Right renal pelvis (tissue), 4 donors: Measurements from ENCODE around the gene MUC4. TPM values are rescaled to one million over a fixed set of nuclear protein-coding genes. Genes with fewer than 3 reads are reported as not detected.
A peak's percentile ranks its signal among the peaks of the same experiment; 100 is the strongest.
"Not testable (repeated sequence)": the region's sequence is repeated elsewhere in the genome, so short reads cannot be mapped to it uniquely, and the experiment has no call there.

Experiments
- DNase-seq, 4 donors: peaks; one replicate each; pipeline ENCODE4 v3.0.0-alpha.2; 2013; ENCODE audit warnings: low read depth in 4 of 4, low spot score in 3 of 4, missing footprints in 1 of 4
- polyA plus RNA-seq, 4 donors: library from polyadenylated mRNA; unstranded; fragments of 120-200 nt; gene quantifications; one replicate each; pipeline ENCODE4 v1.2.1, GENCODE V29; 2013; ENCODE audit not compliant: insufficient read length in 4 of 4

Gene MUC4
- polyA plus RNA-seq, 4 donors, result 0.62 to 2.1 (median 0.85) TPM

DNA sequence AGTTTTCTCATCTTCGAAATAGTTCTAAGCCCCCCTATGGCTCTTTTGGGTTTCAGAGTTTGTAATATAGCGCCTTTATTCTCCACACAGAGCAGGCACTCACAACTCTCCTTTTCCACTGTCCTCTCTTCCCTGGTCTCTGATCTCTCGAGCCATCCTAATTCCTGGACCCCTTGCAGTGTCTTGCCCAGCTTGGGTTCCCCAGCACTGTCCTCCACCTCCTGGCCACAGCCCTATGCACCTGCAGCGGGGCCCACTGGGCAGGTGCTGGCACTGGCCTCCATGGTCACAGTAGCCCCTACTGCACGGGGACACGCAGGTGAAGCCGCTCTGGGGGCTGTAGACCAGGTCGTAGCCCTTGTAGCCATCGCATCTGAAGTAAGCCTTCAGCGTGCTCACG, 63.1 kb downstream of the MUC4 start:
- no peak for DNase-seq

DNA sequence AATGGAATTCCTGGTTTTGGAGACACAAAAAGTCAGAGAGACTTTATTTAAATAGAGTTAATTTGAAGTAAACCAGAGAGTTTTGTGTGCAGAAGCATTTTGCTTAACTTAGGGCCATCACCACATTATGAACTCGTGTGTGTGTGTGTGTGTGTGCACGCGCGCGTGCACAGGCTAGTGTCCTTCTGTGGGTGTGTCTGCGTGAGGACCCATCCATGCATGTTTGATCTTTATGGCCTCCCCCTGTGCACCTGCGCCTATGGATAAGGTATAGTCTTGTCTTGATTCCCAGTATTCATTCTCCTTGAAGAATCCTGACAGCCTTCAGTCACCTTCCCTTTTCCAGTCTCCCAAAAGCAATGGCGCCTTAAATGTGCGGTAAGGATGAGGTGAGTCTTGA, 65.0 kb downstream of the MUC4 start:
- no peak for DNase-seq

DNA sequence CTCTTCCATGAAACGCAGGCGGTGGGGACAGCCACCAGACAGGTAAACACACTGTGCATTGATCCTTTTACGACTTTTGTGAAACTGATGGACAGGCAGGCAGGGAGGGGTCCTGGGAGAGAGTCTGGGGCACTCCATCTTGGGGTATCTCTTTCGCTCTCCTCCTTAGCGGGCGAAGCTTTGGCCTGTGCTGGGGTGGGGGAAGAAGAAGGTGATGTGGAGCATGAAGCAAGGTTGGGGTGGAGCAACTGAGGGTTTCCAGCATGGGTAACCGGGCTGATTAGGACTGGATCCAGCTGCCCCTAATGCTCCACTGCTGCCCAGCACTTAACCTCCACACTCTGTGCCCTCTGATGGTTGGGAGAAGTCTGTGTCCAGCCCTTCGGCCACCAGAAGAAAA, 65.4 kb downstream of the MUC4 start:
- DNase-seq, result no peak

DNA sequence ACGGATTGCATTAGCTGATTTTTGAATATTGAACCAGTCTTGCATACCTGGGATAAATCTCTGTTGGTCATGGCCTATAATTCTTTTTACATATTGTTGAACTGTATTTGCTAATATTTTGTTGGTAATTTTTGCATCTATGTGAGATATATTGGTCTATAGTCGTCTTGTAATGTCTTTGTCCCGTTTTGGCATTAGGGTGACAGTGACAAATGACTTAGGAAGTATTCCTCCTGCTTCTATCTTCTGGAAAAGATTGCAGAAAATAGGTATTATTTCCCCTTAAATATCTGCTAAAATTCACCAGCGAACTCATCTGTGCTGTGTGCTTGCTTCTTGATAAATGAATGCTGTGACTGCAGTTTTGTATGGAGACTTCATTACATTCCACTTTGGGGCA, 67.3 kb downstream of the MUC4 start:
- no peak for DNase-seq

DNA sequence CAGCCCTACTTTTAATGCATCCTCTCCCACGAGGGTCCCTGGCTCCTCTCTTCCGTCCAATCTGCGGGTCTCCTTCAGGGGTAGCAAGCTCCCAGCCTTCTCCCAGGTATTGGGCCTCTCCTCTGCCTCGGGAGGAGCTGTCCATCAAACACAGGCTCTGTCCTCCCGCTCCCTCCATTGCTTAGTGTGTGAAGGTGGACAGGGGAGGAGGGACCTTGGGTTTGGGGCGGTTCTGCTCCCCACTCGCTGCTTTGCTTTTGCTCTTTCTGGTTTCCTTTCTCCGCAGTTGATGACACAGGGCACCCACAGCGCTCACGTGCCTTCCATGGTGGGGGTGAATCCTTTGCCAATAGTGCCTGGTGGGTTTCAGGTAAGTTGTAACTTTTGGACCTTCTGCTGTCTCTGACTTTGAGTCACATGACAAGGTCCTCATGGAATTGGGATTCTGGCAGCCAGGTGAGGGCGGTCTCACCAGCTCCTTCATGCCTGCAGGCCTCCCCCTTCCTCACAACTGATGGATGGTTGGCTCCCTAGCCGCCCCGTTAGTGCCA, 72.1 kb downstream of the MUC4 start:
- no peak for DNase-seq

DNA sequence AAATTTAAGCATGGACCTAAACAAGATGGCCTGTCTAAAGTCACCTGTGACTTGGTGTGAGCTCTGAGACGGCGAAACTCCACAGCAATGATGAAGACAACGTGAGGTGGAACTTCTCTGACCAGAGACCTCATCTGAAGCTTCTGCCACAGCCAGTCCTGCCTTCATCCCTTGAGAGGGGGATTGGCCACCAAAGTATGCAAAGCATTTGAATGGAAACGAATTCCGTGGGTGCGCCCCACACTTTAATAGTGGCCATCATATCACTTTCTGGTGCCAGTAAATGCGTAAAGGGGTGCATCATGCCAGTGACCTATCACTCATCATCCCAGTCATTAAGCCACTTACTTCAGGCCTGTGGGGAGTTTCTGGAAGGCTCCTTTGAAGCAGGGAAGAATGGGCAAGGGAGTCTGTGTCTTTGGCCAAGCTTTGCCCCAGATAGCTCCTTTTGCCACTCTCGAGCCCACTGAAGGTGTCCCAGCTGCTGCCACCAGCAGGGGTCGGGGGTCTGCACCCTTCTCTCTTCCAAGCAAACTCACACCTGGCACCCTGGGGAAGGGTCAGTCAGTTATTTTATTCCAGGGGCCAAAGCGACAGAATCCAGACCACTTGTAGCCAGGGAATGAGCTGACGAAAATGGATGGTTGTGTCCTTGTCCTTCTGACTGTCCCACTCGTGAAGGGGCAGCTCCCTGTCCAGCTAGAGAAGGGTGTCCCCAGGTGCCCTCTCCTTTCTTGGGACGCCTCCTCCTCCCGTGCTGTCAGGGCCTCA, 73.3 kb downstream of the MUC4 start:
- no peak for DNase-seq

DNA sequence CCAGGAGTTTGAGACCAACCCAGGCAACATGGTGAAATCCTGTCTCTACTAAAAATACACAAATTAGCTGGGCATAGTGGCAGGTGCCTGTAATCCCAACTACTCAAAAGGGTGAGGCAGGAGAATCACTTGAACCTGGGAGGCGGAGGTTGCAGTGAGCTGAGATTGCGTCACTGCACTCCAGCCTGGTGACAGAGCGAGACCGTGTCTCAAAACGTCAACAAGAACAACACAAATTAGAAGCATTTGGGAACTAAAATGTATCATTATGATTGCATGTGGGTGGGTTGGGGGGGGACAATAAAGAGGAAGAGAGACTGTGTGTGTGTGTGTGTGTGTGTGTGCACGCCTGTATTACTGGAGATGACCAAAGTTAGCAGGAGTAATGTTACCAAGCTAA, 73.9 kb downstream of the MUC4 start:
- not testable (repeated sequence) for DNase-seq

DNA sequence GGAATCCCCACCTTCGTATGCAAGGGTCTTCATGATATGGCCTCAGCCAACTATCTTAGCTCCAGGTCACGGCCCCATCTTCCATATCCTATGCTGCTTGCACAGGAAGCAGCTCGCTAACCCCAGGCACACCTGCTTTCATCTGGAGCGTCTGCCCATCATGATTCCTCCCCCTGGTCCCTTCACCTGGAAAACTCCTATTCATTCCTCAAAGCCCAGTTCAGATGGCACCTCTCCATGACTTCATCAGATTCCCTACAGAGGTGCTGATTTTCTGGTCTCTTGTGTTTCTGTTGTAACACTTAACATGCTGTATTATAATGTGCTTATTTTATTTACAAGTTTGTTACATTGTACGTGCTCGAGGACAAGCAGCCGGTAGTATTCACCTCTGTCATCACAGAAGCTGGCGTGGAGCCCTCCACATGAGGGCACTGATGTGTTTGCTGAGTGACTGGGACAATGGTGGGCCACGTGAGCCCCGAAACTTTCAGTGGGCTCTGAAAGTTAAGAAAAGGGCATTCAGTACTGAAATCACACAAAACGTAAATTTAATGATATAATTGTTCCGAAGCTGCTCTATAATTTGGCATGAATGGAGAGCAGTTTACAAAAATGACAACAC, 74.8 kb downstream of the MUC4 start:
- no peak for DNase-seq

DNA sequence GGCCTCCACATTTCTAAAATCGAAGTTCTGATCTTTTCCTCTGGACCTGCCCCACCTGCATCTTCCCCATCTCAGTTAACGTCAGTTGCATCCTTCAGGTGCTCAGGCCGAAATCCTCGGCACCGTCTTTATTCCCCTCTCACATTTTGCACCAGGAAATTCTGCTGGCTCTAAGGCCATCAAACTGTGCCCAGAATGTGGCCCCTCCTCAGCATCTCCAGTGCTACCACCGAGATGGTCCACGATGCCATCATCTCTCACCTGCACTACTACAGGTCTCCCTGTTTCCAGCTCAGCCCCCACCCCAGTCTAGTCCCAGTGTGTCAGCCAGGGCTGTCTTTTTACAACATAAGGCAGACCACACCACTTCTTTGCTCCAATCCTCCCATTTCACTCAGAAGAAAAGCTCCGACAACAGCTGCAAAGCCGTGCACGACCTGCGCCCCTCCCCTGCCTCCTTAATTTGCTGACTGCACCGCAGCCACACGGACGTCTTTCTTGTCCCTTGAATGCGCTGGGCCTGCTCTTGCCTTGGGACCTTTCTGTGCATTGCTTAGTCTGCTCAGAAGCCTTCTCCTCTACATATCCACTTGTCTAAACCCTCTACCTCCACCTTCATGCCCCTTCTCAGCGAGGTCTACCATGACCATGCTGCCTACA, 76.6 kb downstream of the MUC4 start:
- no peak for DNase-seq

DNA sequence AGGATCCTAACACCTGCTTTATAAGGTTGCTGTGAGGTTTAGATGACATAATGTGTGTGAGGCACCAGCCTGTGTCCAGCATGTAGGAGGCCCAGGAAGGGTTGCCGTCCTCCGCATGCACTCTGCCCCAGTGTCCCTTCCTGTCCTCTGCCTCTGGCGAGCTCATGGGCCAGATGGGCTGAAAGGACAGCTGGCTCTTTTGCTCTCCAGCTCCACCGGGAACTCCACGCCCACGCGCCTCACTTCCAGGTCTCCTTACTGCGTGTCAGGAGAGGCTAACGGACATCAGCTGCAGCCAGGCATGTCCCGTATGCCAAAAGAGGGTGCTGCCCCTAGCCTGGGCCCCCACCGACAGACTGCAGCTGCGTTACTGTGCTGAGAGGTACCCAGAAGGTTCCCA, 78.8 kb downstream of the MUC4 start:
- DNase-seq, result peak in 2 of 4 donors; percentile 26 to 45

DNA sequence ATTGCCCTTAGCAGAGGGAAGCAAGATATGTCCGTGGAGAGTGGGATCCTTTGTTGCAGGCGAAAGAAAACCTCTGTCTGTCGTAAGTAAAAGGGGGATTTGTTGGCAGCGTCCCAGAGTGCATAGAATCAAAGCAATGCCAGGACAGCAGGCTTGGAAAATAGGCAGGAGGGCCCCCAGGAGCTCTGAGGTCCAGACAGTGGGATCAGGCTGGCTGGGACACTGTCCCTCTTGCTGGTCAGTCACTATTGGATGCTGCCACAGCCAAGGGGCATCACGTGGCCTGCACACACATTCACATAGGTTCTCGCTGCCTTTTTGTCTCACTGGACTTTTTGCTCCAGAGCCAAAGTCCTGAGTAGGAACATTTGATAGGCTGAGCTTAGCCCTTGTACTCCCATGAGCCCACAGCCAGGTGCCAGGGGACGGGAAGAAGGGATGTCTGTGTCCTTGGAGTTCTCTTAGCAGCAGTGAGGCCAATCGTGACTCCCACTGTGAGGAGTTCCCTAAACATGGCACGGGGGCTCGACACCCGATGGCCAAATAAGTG, 80.3 kb downstream of the MUC4 start:
- DNase-seq, result no peak

DNA sequence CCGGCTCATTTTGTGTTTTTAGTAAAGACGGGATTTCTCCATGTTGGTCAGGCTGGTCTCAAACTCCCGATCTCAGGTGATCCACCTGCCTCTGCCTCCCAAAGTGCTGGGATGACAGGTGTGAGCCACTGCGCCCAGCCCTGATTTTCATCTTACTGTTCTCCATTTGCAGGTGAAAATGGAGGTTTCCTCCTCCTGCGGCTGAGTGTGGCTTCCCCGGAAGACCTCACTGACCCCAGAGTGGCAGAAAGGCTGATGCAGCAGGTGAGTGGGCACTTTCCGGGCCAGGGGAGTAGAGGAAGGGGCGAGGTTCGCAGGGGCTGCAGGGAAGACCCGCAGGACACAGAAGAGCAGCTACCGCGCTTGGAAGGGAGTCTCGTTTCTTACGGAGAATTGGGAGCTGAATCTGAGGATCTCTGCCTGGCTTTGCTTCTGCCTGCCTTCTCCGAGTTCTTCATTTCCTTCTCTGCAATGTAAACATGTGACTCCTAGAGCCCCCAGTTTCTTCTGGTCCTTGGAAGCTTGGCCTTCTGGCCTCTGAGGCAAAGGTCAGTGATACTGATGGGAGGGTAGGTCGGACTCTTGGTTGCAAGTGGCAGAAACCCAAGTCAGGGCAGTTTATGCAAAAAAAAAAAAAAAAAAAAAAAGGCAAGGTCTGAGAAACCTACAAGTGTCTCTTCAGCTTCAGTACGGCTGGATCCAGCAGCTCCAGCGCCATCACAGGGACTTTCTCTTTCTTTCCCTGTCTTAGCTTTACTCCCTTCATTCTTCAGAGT, 82.1 kb downstream of the MUC4 start:
- no peak for DNase-seq

DNA sequence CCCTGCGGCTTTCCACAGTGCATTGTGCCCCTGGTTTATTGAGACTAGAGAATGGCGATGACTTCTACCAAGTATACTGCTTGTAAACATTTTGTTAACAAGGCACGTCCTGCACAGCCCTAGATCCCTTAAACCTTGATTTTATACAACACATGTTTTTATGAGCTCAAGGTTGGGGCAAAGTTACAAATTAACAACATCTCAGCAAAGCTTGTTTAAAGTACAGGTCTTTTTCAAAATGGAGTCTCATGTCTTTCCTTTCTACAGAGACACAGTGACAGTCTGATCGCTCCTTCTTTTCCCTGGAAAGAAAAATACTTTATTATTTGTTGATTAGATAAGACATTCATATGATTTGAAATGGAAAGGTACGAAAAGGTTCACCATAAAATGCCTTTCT, 82.9 kb downstream of the MUC4 start:
- not testable (repeated sequence) for DNase-seq

DNA sequence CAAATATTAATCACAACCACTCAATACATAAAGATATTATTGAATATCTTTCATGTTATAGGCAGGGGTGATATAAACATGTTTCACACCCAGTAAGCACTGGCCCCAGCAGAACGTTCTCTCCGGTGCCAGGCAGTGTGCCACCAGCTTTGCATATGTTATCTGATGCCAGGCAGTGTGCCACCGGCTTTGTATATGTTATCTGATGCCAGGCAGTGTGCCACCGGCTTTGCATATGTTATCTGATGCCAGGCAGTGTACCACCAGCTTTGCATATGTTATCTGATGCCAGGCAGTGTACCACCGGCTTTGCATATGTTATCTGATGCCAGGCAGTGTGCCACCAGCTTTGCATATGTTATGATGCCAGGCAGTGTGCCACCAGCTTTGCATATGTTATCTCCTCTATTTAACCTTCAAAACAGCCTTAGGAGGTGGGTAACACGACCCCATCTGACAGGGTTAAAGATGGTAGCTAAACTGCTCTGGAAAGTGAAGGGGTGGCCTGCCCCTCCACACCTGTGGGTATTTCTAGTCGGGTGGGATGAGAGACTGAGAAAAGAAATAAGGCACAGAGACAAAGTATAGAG, 84.0 kb downstream of the MUC4 start:
- no peak for DNase-seq

DNA sequence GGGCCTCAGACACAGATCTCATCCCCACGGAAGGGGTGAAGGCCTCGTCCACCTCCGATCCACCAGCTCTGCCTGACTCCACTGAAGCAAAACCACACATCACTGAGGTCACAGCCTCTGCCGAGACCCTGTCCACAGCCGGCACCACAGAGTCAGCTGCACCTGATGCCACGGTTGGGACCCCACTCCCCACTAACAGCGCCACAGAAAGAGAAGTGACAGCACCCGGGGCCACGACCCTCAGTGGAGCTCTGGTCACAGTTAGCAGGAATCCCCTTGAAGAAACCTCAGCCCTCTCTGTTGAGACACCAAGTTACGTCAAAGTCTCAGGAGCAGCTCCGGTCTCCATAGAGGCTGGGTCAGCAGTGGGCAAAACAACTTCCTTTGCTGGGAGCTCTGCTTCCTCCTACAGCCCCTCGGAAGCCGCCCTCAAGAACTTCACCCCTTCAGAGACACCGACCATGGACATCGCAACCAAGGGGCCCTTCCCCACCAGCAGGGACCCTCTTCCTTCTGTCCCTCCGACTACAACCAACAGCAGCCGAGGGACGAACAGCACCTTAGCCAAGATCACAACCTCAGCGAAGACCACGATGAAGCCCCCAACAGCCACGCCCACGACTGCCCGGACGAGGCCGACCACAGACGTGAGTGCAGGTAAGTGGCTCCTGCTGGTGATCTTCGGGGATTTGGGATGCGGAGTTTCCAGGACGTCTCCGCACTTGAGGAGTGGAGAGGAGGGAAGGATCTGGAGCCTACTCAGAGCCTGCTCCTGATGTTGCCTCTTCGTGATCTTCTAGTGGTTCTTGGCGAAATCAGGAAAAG, 85.6 kb downstream of the MUC4 start:
- not testable (repeated sequence) for DNase-seq

DNA sequence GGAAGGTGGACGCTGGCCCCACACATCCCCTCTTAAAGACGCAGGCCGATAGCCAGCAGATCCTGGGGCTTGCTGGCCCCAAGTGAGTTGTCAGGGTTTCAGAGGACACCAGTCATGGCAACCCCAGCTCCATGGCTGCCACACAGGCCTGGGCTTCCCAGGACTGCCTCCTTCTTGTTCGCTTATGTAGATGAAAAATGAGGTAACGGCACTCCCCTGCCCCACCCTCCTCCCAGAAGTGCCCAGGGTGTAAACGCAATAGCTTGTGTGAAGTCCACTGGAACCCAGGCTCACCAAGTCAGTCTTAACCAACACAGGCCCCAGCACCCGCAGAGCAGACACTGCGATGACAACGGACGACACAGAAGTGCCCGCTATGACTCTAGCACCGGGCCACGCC, 87.4 kb downstream of the MUC4 start:
- not testable (repeated sequence) for DNase-seq

DNA sequence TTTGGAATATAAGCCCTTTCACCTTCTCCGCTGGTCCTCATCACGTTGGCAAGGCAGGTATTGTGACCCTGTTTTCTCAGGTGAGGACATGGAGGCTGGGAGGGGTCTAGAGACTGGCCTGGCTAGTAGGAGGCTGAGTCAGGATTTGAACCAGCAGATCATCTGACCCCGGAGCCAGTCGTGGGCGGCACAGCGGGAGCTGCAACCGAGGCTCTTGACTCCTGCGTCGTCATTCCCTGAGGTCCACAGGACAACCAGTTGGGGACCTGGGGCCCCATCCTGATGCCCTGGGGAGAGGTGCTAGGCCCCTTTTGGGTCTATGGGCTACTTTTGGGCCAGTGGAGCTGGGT, 88.8 kb downstream of the MUC4 start:
- not testable (repeated sequence) for DNase-seq

DNA sequence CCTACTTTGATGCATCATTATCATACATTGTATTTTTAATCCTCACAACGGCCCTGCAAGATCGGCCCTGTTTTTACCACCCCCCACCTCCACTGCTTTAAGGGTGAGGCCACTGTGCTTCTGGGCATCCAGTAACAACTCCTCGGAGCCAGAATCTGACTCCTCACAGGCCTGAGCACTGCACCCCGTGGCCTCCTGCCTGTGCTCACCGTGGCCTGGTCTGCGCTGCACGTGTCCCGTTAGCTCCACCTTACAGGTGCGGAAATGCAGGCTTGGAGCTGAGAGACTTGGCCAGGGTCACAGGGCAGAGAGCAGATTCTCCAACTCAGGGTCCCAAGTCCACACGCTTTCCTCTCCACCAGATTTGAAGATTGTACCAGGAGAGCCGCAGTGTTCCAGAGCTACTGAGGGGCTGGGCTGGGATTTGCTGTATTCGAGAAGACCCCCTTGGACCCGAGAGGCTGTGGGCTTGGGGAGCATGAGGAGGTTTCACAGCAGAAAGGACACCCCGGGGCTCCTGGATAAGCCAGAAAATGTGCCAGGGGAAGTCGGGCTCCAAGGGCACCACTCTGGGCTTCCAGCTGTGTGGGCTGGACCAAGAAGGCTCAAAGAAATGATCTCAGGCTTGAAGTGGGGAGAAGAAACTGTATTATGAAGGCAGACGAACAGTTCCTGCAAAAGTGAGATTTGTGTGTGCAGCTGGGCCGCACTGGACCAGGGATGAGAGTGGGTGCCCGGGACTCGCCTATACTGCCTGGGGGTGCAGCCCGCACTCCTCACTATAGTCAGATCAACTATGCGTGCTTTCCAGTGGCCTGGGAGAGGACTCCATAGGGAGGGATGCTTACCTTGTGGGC, 89.4 kb downstream of the MUC4 start:
- DNase-seq, result not testable (repeated sequence)
